VCaP (cell line): Measurements from ENCODE around the gene APBB1IP.

Experiments
- H3K27ac ChIP-seq: fragments of 450-650 bp; 2 replicates; pipeline ENCODE4 v1.5.1; 2017
- CTCF ChIP-seq: fragments of 450-650 bp; conservative IDR thresholded peaks from 2 replicates; pipeline ENCODE4 v1.5.1; 2017; ENCODE audit warnings: mild to moderate bottlenecking, moderate library complexity

APBB1IP gene

GRCh38 chr10:26481315-26481692, 43.2 kb downstream of the APBB1IP start:
- H3K27ac ChIP-seq, result no peak overlapping the region
- TF ChIP-seq CTCF, result no peak

DNA sequence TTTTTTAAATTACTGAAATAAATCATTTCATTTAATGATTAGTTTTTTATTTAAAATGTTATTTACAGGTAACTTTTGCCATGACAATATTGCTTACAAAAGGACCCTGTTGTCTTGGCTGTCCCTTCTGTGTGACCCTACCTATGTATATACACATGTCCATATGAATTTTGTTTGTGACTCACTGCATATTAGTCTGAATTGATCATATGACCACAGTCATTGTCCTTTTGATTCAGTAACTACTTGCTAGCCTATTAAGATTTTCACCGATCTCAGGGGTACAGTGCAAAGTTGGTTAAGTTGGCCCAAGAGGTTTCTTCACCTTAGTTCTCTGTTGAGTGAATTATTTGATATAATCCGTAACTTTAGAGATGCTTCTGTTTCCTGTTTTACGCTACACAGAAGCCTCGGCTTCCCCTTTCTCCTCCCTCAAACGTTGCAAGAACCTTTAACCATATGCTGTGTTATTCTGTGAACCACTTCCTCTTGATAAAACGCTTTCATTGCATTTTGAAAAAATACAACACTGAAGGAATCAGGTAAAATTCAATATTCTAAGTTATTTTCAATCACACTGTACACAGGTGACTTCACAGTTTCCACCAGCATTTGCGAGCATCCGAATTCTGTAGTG, 43.9 kb downstream of the APBB1IP start:
- H3K27ac ChIP-seq, result no peak overlapping the region
- no peak for TF ChIP-seq CTCF

DNA sequence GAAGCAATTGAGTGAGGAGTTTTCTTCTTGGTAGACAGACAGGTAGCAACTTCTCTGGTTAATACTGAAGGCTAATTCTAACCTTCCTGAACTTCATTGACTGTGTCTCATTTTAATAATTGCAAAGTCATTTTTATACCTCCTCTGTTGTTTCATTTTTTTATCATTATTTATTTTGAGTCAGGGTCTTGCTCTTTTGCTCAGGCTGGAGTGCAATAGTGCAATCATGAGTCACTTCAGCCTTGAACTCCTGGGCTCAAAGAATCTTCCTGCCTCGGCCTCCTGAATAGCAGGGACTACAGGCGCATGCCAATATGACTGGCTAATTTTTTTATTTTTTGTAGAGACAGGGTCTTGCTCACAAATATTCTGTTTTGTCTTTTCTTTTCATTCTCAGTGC, 45.4 kb downstream of the APBB1IP start:
- TF ChIP-seq CTCF, result no peak
- H3K27ac ChIP-seq, result no peak overlapping the region

- H3K27ac ChIP-seq, result no peak overlapping the region
- no peak for TF ChIP-seq CTCF
Measured at GRCh38 chr10:26485150-26485941, 47.2 kb downstream of the APBB1IP start.

- no peak overlapping the region for H3K27ac ChIP-seq
- TF ChIP-seq CTCF, result no peak
Measured at GRCh38 chr10:26486304-26486703, 48.2 kb downstream of the APBB1IP start.

DNA sequence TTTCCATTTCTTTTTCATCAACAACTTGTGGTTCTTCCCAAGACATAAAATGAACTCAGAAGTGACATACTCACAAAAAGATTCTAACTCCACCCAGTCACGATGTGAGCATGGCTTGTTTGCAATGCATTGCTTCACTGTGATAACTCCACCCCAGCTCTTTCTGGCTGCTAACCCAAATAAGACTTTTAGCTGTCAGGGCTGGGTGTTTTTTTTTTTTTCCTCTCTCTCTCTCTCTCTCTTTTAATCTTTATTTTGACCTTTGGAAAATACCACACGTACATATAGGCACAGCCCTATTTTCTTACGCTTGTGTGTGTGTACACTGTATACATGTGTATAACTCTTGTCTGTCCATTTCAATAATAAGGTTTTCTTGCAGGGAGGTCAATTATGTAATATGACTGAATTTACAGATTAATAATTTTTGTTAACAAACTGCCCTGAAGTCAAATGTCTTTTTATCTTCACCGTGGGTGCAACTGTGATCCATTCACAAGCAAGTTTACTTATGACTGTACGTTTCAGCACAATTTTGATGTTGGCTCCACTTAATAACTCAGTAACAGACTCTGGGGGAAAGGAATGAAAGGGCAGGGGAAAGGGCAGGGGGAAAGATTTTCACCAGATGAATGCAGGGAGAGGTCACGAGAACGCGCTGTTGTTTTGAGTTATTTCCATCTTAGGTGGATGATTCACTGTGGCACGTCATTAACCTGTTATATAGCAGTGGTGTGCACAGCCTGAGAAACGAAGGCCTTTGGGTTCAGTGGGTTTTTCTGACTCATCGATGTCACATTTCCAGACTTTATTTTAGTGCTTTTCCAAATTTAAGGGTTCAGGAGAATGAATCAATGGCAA, 49.1 kb downstream of the APBB1IP start:
- no peak for TF ChIP-seq CTCF
- no peak overlapping the region for H3K27ac ChIP-seq

DNA sequence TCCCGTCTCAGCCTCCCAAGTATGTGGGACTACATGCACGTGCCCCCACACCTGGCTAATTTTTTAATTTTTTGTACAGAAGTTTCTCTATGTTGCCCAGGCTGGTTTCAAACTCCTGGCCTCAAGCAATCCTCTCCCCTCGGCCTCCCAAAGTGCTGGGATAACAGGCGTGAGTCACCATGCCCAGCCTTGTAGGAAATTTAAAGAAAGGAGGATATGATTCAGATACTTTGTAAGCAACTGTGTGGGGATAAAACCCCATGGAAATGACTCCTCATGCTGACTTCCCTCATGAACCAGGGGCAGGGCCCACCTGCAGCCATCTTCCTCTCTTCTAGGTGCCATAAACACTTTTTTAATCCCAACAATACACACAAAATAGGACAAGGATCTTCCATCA, 50.2 kb downstream of the APBB1IP start:
- no peak for TF ChIP-seq CTCF
- H3K27ac ChIP-seq, result no peak overlapping the region
